Measurements from ENCODE around the gene XPNPEP2. TPM values are rescaled to one million over a fixed set of nuclear protein-coding genes. Genes with fewer than 3 reads are reported as not detected.

XPNPEP2 gene
- total and polyA plus RNA-seq, 4 donors: 0.19 to 23.0 (median 4.9) TPM

DNA sequence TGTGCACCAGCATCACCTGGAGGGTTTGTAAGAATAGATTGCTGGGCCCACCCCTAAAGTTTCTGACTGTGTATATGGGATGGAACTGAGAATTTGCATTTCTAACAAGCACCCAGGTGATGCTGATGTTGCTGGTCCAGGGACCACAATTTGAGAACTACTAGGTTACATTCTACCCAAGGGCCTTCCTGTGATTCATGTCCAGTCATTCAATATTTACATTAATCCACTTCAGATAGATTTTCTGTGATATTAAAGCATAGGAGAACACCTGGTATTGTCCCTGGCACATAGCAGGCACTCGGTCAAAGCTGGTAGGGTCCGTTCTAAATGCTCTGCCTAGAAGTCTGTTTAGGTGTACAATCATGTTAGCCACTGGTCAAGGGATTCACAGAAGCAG is 19.5 kb upstream of the XPNPEP2 start:
- Histone ChIP-seq H3K27ac (ENCODE audit: low read depth in 1 of 2, low read length in 2 of 2) (no peak overlapping the region), H3K4me1 (ENCODE audit: control insufficient read depth in 4 of 4, insufficient read depth in 4 of 4, low read length in 3 of 4) (no peaks in the 10 kb centered on the region), H3K9me3 (ENCODE audit: control insufficient read depth in 4 of 4, low read length in 3 of 4) (no peaks in the 10 kb centered on the region), H3K4me3 (ENCODE audit: low read depth in 1 of 3, low read length in 3 of 3) (no peak overlapping the region), H3K36me3 (ENCODE audit: control insufficient read depth in 4 of 4, insufficient read depth in 3 of 4, low read depth in 1 of 4, low read length in 3 of 4) (no peaks in the 10 kb centered on the region), H3K9ac (ENCODE audit: low read depth in 1 of 2, low read length in 2 of 2) (no peak overlapping the region), H3K27me3 (ENCODE audit: control insufficient read depth in 4 of 4, insufficient read depth in 4 of 4, low read length in 3 of 4) (no peaks in the 10 kb centered on the region)
- 95% methylated on average over 2 of the region's 2 CpGs for WGBS
- no peak for DNase-seq (ENCODE audit: low spot score)
- no peak for TF ChIP-seq CTCF (IDR thresholded peaks at IDR 0.05; ENCODE audit: low read depth, low read length, missing input control)
- no peak for TF ChIP-seq NR2F2 (IDR thresholded peaks at IDR 0.05)
- no peak for TF ChIP-seq HNF4A (conservative IDR thresholded peaks at IDR 0.05)
- TF ChIP-seq, protein P1, sequence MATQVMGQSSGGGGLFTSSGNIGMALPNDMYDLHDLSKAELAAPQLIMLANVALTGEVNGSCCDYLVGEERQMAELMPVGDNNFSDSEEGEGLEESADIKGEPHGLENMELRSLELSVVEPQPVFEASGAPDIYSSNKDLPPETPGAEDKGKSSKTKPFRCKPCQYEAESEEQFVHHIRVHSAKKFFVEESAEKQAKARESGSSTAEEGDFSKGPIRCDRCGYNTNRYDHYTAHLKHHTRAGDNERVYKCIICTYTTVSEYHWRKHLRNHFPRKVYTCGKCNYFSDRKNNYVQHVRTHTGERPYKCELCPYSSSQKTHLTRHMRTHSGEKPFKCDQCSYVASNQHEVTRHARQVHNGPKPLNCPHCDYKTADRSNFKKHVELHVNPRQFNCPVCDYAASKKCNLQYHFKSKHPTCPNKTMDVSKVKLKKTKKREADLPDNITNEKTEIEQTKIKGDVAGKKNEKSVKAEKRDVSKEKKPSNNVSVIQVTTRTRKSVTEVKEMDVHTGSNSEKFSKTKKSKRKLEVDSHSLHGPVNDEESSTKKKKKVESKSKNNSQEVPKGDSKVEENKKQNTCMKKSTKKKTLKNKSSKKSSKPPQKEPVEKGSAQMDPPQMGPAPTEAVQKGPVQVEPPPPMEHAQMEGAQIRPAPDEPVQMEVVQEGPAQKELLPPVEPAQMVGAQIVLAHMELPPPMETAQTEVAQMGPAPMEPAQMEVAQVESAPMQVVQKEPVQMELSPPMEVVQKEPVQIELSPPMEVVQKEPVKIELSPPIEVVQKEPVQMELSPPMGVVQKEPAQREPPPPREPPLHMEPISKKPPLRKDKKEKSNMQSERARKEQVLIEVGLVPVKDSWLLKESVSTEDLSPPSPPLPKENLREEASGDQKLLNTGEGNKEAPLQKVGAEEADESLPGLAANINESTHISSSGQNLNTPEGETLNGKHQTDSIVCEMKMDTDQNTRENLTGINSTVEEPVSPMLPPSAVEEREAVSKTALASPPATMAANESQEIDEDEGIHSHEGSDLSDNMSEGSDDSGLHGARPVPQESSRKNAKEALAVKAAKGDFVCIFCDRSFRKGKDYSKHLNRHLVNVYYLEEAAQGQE (IDR thresholded peaks at IDR 0.05): no peak
- TF ChIP-seq EGR1 (IDR thresholded peaks at IDR 0.05; ENCODE audit: low read depth in 2 of 2): no peak
- TF ChIP-seq FOXA1 (IDR thresholded peaks at IDR 0.05): no peak
- TF ChIP-seq, protein P2, sequence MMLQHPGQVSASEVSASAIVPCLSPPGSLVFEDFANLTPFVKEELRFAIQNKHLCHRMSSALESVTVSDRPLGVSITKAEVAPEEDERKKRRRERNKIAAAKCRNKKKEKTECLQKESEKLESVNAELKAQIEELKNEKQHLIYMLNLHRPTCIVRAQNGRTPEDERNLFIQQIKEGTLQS (IDR thresholded peaks at IDR 0.05): no peak
- no peak for TF ChIP-seq JUND (IDR thresholded peaks at IDR 0.05)
- no peak for TF ChIP-seq GABPA (IDR thresholded peaks at IDR 0.05 in 1 of 2, conservative IDR thresholded peaks at IDR 0.05 in 1 of 2)
- TF ChIP-seq TAF1 (conservative IDR thresholded peaks at IDR 0.05): no peak
- no peak for TF ChIP-seq RXRA (IDR thresholded peaks at IDR 0.05)
- no peak for TF ChIP-seq MAX (IDR thresholded peaks at IDR 0.05)
- TF ChIP-seq SP1 (IDR thresholded peaks at IDR 0.05): no peak
- no peak for TF ChIP-seq YY1 (IDR thresholded peaks at IDR 0.05)
- TF ChIP-seq HNF4G (IDR thresholded peaks at IDR 0.05): no peak
- TF ChIP-seq, protein P3, sequence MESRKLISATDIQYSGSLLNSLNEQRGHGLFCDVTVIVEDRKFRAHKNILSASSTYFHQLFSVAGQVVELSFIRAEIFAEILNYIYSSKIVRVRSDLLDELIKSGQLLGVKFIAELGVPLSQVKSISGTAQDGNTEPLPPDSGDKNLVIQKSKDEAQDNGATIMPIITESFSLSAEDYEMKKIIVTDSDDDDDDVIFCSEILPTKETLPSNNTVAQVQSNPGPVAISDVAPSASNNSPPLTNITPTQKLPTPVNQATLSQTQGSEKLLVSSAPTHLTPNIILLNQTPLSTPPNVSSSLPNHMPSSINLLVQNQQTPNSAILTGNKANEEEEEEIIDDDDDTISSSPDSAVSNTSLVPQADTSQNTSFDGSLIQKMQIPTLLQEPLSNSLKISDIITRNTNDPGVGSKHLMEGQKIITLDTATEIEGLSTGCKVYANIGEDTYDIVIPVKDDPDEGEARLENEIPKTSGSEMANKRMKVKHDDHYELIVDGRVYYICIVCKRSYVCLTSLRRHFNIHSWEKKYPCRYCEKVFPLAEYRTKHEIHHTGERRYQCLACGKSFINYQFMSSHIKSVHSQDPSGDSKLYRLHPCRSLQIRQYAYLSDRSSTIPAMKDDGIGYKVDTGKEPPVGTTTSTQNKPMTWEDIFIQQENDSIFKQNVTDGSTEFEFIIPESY (IDR thresholded peaks at IDR 0.05): no peak
- no peak for TF ChIP-seq FOXA2 (IDR thresholded peaks at IDR 0.05)

Data from liver (tissue), 9 donors.